Measurements from ENCODE around the gene PRSS12. TPM values are rescaled to one million over a fixed set of nuclear protein-coding genes. Genes with fewer than 3 reads are reported as not detected.

Gene PRSS12
- total RNA-seq, 1 experiment from 2014 or later = 13.8 TPM

DNA sequence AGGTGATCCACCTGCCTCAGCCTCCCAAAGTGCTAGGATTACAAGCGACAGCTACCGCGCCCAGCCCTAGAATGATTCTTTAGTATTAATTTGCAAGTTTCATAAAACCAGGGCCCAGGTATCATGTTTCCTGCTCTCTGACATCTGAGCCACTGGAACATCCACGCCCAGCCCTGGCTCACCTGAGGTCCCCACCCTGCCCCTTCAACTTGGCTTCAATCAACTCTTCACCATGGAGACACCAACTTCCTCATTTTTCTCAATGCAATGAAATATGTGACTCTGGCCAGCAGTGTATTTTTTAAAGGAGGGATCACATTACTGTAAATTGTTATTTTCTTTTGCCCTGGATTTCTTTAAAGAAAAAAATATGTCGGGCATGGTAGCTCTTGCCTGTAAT lies 3.9 kb downstream of the PRSS12 start:
- ChIA-PET RAD21 (ENCODE audit: low non-redundant PET in 1 of 2, low total read pairs in 2 of 2, uncharacterized antibody in 2 of 2, unreplicated experiment in 2 of 2) (no interaction called here), POLR2A (no interaction called here), CTCF (no interaction called here)
- peaks cover 3 to 62% of the 10 kb centered on the region in 2 experiments; a peak in 3 of 4 replicates for H3K4me1 ChIP-seq (ENCODE audit: control insufficient read depth in 1 of 2, insufficient read depth in 2 of 2, low read length in 2 of 2)
- TF ChIP-seq SP1 (IDR thresholded peaks at IDR 0.05; ENCODE audit: low read depth) (peak; percentile 9; the same call in 1 of the 2 replicates), JUND (IDR thresholded peaks at IDR 0.05) (no peak)
- H3K9ac ChIP-seq (ENCODE audit: low read length) = no peak overlapping the region
- H3K9me3 ChIP-seq (ENCODE audit: control insufficient read depth in 1 of 2, insufficient read depth in 1 of 2, low read depth in 1 of 2, low read length in 2 of 2) = no peaks in the 10 kb centered on the region
- H3K27ac ChIP-seq (ENCODE audit: low read depth, low read length) = no peak overlapping the region
- peak overlapping the region; percentile 23; the same call in 1 of the 2 replicates for H3K4me2 ChIP-seq (ENCODE audit: low read length)
- no peak for DNase-seq (ENCODE audit: low read depth, low spot score)
- no peaks in the 10 kb centered on the region for H3K36me3 ChIP-seq (ENCODE audit: control insufficient read depth in 1 of 2, insufficient read depth in 2 of 2, low read length in 2 of 2)
- ATAC-seq = no peak
- no peaks in the 10 kb centered on the region for H3K27me3 ChIP-seq (ENCODE audit: insufficient read depth, low read length)
- intact Hi-C loops (cut with micrococcal nuclease) = no loop called here
- BruUV-seq (replicated peaks) = no TSS peak
- no peaks in the 10 kb centered on the region for H3K9me2 ChIP-seq (ENCODE audit: insufficient read depth)
- H3K79me2 ChIP-seq (ENCODE audit: insufficient read depth, low read length) = no peaks in the 10 kb centered on the region
- H3K4me3 ChIP-seq (replicated peaks in 1 of 2; ENCODE audit: low read depth in 1 of 2, low read length in 2 of 2) = no peak overlapping the region
- no peaks in the 10 kb centered on the region for H4K20me1 ChIP-seq (ENCODE audit: insufficient read depth)
- H2AFZ ChIP-seq (ENCODE audit: low read depth, low read length, poor library complexity, severe bottlenecking) = no peak overlapping the region

DNA sequence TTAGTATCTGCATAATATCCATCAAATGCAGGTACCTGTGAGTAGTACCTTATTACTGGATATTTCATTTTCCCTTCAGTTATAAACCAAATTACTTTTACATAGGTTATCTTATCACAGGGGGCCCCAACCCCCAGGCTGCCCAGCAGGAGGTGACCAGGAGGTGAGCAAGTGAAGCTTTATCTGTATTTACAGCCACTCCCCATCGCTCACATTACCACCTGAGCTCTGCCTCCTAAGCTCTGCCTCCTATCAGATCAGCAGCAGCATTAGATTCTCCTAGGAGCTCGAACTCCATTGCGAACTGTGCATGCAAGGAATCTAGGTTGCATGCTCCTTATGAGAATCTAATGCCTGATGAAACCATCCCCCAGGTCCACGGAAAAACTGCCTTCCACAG lies 6.3 kb downstream of the PRSS12 start:
- Histone ChIP-seq H3K27me3 (ENCODE audit: insufficient read depth, low read length) (no peaks in the 10 kb centered on the region), H3K4me3 (replicated peaks in 1 of 2; ENCODE audit: low read depth in 1 of 2, low read length in 2 of 2) (no peak overlapping the region), H3K36me3 (ENCODE audit: control insufficient read depth in 1 of 2, insufficient read depth in 2 of 2, low read length in 2 of 2) (no peaks in the 10 kb centered on the region), H3K4me2 (ENCODE audit: low read length) (no peak overlapping the region), H4K20me1 (ENCODE audit: insufficient read depth) (no peaks in the 10 kb centered on the region), H3K27ac (ENCODE audit: low read depth, low read length) (no peak overlapping the region), H3K9me2 (ENCODE audit: insufficient read depth) (no peaks in the 10 kb centered on the region), H2AFZ (ENCODE audit: low read depth, low read length, poor library complexity, severe bottlenecking) (no peak overlapping the region), H3K9me3 (ENCODE audit: control insufficient read depth in 1 of 2, insufficient read depth in 1 of 2, low read depth in 1 of 2, low read length in 2 of 2) (no peaks in the 10 kb centered on the region), H3K9ac (ENCODE audit: low read length) (no peak overlapping the region), H3K4me1 (ENCODE audit: control insufficient read depth in 1 of 2, insufficient read depth in 2 of 2, low read length in 2 of 2) (peaks cover 3 to 42% of the 10 kb centered on the region in 2 experiments; a peak in 3 of 4 replicates), H3K79me2 (ENCODE audit: insufficient read depth, low read length) (no peaks in the 10 kb centered on the region)
- intact Hi-C loops (cut with micrococcal nuclease) = no loop called here
- ATAC-seq (no peak), DNase-seq (ENCODE audit: low read depth, low spot score) (no peak)
- RAD21 ChIA-PET (ENCODE audit: low non-redundant PET in 1 of 2, low total read pairs in 2 of 2, uncharacterized antibody in 2 of 2, unreplicated experiment in 2 of 2) = no interaction called here
- no TSS peak for BruUV-seq (replicated peaks)
- CTCF ChIA-PET = no interaction called here
- POLR2A ChIA-PET = no interaction called here
- TF ChIP-seq SRF (IDR thresholded peaks at IDR 0.05; ENCODE audit: low read depth) (no peak), YY1 (IDR thresholded peaks at IDR 0.05; ENCODE audit: extremely low read depth, insufficient replicate concordance, low read depth, low read length) (no peak), POLR2A (IDR thresholded peaks at IDR 0.05; ENCODE audit: borderline replicate concordance, extremely low read depth, insufficient read depth, insufficient read length) (no peak), EGR1 (IDR thresholded peaks at IDR 0.05; ENCODE audit: low read depth) (no peak), ELF1 (IDR thresholded peaks at IDR 0.05; ENCODE audit: borderline replicate concordance, low read depth) (no peak), CEBPB (IDR thresholded peaks at IDR 0.05; ENCODE audit: low read depth) (no peak), ZNF274 (IDR thresholded peaks at IDR 0.05; ENCODE audit: low read depth, low read length) (no peak), EZH2 (IDR thresholded peaks at IDR 0.05) (no peak), CBX3 (IDR thresholded peaks at IDR 0.05; ENCODE audit: low read depth) (no peak), SIN3A (IDR thresholded peaks at IDR 0.05; ENCODE audit: low read depth) (no peak), JUND (IDR thresholded peaks at IDR 0.05) (no peak), SP1 (IDR thresholded peaks at IDR 0.05; ENCODE audit: low read depth) (no peak), EZH2phosphoT487 (IDR thresholded peaks at IDR 0.05; ENCODE audit: borderline replicate concordance) (no peak)
- TF ChIP-seq, protein P1, sequence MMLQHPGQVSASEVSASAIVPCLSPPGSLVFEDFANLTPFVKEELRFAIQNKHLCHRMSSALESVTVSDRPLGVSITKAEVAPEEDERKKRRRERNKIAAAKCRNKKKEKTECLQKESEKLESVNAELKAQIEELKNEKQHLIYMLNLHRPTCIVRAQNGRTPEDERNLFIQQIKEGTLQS (IDR thresholded peaks at IDR 0.05) = no peak
- TF ChIP-seq, protein P2, sequence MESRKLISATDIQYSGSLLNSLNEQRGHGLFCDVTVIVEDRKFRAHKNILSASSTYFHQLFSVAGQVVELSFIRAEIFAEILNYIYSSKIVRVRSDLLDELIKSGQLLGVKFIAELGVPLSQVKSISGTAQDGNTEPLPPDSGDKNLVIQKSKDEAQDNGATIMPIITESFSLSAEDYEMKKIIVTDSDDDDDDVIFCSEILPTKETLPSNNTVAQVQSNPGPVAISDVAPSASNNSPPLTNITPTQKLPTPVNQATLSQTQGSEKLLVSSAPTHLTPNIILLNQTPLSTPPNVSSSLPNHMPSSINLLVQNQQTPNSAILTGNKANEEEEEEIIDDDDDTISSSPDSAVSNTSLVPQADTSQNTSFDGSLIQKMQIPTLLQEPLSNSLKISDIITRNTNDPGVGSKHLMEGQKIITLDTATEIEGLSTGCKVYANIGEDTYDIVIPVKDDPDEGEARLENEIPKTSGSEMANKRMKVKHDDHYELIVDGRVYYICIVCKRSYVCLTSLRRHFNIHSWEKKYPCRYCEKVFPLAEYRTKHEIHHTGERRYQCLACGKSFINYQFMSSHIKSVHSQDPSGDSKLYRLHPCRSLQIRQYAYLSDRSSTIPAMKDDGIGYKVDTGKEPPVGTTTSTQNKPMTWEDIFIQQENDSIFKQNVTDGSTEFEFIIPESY (IDR thresholded peaks at IDR 0.05; ENCODE audit: extremely low read depth, insufficient replicate concordance, low read length) = no peak
- TF ChIP-seq, protein P3, sequence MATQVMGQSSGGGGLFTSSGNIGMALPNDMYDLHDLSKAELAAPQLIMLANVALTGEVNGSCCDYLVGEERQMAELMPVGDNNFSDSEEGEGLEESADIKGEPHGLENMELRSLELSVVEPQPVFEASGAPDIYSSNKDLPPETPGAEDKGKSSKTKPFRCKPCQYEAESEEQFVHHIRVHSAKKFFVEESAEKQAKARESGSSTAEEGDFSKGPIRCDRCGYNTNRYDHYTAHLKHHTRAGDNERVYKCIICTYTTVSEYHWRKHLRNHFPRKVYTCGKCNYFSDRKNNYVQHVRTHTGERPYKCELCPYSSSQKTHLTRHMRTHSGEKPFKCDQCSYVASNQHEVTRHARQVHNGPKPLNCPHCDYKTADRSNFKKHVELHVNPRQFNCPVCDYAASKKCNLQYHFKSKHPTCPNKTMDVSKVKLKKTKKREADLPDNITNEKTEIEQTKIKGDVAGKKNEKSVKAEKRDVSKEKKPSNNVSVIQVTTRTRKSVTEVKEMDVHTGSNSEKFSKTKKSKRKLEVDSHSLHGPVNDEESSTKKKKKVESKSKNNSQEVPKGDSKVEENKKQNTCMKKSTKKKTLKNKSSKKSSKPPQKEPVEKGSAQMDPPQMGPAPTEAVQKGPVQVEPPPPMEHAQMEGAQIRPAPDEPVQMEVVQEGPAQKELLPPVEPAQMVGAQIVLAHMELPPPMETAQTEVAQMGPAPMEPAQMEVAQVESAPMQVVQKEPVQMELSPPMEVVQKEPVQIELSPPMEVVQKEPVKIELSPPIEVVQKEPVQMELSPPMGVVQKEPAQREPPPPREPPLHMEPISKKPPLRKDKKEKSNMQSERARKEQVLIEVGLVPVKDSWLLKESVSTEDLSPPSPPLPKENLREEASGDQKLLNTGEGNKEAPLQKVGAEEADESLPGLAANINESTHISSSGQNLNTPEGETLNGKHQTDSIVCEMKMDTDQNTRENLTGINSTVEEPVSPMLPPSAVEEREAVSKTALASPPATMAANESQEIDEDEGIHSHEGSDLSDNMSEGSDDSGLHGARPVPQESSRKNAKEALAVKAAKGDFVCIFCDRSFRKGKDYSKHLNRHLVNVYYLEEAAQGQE (IDR thresholded peaks at IDR 0.05; ENCODE audit: low read depth) = no peak
- TF ChIP-seq, protein P4, sequence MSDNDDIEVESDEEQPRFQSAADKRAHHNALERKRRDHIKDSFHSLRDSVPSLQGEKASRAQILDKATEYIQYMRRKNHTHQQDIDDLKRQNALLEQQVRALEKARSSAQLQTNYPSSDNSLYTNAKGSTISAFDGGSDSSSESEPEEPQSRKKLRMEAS (IDR thresholded peaks at IDR 0.05) = no peak
